Mucosa of descending colon (tissue), 3 donors: ENCODE results near the gene NISCH. TPM values are rescaled to one million over a fixed set of nuclear protein-coding genes. Genes with fewer than 3 reads are reported as not detected.
A peak's percentile ranks its signal among the peaks of the same experiment; 100 is the strongest.
"Not testable (repeated sequence)": the region's sequence is repeated elsewhere in the genome, so short reads cannot be mapped to it uniquely, and the experiment has no call there.

Experiments
- ATAC-seq: fragments of 200-7000 bp; cut with Tn5 transposase; one replicate; pipeline ENCODE4 v1.9.1; 2020; ENCODE audit warnings: mild to moderate bottlenecking, moderate library complexity
- DNase-seq, 3 donors: peaks; one replicate each; pipeline ENCODE4 v3.0.0-alpha.2; 2020
- H3K36me3 ChIP-seq: fragments of 200-600 bp; one replicate; pipeline ENCODE4 v1.8.0; 2021; ENCODE audit warnings: low read depth, mild to moderate bottlenecking
- H3K4me1 ChIP-seq: fragments of 200-600 bp; one replicate; pipeline ENCODE4 v1.8.0; 2021; ENCODE audit warnings: low read depth, mild to moderate bottlenecking
- H3K4me3 ChIP-seq: fragments of 200-600 bp; one replicate; pipeline ENCODE4 v1.8.0; 2021; ENCODE audit warnings: mild to moderate bottlenecking
- H3K9me3 ChIP-seq: fragments of 200-600 bp; one replicate; pipeline ENCODE4 v1.8.0; 2021; ENCODE audit warnings: mild to moderate bottlenecking
- intact Hi-C, 2 donors: fragments of 100-400 bp; cut with DNase I in 1 of 2; cut with micrococcal nuclease in 1 of 2; formaldehyde crosslinking; loops; one replicate each; pipeline versions ENCODE4 v1.11.0 to v1.11.1; 2022; cut with DNase I, micrococcal nuclease
- total RNA-seq, 3 donors: library from RNA; stranded (reverse); fragmentation: NEBNext Ultra II Directional in 2 of 3; extraction: Animal tissue kit (Norgen Biotek cat#: 25700) in 2 of 3; gene quantifications; one replicate each; pipeline versions ENCODE4 v1.2.1 to v1.2.4, GENCODE V29; 2021 to 2023
- TF ChIP-seq, protein P1 (sequence below): fragments of 200-600 bp; IDR thresholded peaks from one replicate; pipeline ENCODE4 v1.8.0; 2022; ENCODE audit warnings: antibody characterized with exemption, mild to moderate bottlenecking
- donor health status: DM: no; HTN: no; CAD: no; lungs with moderate emphysema.
- donor health status: DM: no; HTN: no; CAD: no.
- donor health status: DM: no; HTN: yes; CAD: no.

The NISCH gene
- total RNA-seq, 3 donors from 2014 or later, result 57.6 to 91.0 (median 72.1) TPM

DNA sequence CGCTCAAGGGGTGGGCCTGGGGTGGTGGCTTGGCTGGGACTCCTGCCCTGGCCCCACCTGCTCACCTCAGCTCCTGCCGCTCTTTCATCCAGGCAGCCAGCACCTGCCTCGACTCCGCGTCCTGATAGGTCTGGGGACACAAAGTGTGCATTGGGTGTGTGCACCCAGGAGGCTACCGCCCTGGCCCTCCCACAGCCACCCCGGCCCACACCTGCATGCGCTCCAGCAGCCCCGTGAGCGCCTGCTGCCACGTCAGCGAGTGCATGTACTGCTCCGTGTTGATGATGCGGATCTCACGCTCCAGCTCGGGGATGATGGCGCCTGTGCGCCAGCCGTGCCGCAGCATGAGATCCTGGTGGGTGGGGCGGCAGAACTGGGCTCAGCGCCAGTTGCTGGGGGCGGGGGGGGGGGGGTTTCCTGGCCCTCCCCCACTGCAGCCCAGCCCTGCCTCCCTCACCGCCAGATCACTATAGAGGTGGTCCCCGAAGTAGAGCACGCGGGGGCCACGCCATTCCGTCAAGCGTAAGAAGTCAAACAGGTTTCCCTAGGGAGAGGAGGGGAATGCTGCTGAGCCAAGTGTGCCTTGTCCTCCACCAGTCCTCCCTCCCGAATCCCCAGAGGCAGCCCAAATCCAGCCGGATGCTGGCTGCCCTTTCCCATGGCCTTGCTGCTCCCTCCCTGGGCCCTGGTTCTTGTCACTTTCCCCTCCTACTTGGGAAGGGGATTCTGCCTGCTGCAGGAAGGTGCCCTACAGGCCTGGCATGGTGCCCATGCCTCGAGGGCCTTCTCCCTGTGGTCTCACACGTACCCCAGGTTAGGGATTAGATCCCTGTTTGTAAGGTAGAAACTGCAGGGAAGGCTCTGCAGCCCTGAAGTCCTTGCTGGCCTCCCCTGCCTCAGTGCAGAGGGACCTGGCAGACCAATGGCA, 69.6 kb downstream of the NISCH start:
- no peaks in the 10 kb centered on the region for H3K4me1 ChIP-seq
- H3K36me3 ChIP-seq, result no peaks in the 10 kb centered on the region
- TF ChIP-seq, protein P1, sequence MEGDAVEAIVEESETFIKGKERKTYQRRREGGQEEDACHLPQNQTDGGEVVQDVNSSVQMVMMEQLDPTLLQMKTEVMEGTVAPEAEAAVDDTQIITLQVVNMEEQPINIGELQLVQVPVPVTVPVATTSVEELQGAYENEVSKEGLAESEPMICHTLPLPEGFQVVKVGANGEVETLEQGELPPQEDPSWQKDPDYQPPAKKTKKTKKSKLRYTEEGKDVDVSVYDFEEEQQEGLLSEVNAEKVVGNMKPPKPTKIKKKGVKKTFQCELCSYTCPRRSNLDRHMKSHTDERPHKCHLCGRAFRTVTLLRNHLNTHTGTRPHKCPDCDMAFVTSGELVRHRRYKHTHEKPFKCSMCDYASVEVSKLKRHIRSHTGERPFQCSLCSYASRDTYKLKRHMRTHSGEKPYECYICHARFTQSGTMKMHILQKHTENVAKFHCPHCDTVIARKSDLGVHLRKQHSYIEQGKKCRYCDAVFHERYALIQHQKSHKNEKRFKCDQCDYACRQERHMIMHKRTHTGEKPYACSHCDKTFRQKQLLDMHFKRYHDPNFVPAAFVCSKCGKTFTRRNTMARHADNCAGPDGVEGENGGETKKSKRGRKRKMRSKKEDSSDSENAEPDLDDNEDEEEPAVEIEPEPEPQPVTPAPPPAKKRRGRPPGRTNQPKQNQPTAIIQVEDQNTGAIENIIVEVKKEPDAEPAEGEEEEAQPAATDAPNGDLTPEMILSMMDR, result no peak
- intact Hi-C loops, result no loop called here
- DNase-seq (peak in 2 of 3 donors; percentile 20 to 55), ATAC-seq (no peak)
- H3K9me3 ChIP-seq, result no peaks in the 10 kb centered on the region
- H3K4me3 ChIP-seq, result no peak overlapping the region

- intact Hi-C loops, result no loop called here
- ATAC-seq, result no peak
These were observed 70.5 kb downstream of the NISCH start for GRCh38 chr3:52525680-52526561.

DNA sequence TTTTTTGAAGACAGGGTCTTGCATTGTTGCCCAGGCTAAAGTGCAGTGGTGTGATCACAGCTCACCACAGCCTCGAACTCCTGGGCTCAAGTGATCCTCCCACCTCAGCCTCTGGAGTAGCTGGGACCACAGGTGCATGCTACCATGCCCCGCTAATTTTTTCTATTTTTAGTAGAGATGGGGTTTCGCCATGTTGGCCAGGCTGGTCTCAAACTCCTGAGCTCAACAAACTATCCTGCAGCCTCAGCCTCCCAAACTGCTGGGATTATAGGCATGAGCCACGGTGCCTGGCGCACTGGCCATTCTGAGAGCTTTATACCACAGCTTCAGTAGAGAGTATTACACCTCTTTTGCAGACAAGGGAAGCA, 71.3 kb downstream of the NISCH start:
- DNase-seq, H3K36me3 ChIP-seq, ATAC-seq, H3K4me1 ChIP-seq, H3K9me3 ChIP-seq, intact Hi-C loops, H3K4me3 ChIP-seq: not testable (repeated sequence)

More at GRCh38 chr3:52525680-52526561, 70.5 kb downstream of the NISCH start:
- Histone ChIP-seq H3K4me1 (no peaks in the 10 kb centered on the region), H3K9me3 (no peaks in the 10 kb centered on the region), H3K36me3 (no peaks in the 10 kb centered on the region), H3K4me3 (no peak overlapping the region)
- TF ChIP-seq, protein P1, result no peak
- DNase-seq, result peak in 2 of 3 donors; percentile 9 to 24

DNA sequence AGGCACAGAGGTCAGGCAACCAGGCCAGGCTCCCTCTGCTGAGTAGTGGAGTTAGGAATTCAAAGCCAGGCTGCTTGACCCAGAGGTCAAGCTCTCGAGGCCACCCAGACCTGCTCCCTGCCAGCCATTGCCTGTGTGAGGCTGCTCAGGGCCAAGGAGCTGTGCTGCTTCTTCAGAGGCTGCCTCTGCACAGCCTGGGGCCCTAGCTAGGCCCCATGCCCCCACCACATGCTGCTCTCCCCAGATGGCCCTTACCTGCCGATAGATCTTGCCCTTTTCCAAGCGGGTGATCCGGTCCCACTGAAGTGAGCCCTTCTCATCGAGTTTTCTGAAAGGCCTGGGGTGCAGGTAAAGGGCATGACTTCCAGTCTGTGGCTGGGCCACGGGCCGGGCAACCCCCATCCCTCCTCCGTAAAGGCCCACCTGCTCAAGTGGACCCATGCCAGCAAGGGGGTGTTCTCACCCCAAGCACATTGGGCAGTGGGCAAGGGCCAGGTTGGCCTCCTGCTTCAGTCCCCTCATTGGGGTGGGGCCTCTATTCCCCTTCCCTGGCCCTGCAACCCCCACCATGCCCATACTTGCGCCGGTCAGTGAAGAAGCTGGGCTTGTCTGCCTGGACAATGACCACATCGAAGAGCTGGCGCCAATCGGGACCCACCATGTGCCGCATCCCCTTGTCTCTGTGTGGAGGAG, 71.8 kb downstream of the NISCH start:
- Histone ChIP-seq H3K36me3 (no peaks in the 10 kb centered on the region), H3K4me1 (no peaks in the 10 kb centered on the region), H3K4me3 (no peak overlapping the region), H3K9me3 (no peaks in the 10 kb centered on the region)
- ATAC-seq (no peak), DNase-seq (peak in 2 of 3 donors; percentile 15 to 40)
- TF ChIP-seq, protein P1, result no peak
- intact Hi-C loops, result no loop called here

DNA sequence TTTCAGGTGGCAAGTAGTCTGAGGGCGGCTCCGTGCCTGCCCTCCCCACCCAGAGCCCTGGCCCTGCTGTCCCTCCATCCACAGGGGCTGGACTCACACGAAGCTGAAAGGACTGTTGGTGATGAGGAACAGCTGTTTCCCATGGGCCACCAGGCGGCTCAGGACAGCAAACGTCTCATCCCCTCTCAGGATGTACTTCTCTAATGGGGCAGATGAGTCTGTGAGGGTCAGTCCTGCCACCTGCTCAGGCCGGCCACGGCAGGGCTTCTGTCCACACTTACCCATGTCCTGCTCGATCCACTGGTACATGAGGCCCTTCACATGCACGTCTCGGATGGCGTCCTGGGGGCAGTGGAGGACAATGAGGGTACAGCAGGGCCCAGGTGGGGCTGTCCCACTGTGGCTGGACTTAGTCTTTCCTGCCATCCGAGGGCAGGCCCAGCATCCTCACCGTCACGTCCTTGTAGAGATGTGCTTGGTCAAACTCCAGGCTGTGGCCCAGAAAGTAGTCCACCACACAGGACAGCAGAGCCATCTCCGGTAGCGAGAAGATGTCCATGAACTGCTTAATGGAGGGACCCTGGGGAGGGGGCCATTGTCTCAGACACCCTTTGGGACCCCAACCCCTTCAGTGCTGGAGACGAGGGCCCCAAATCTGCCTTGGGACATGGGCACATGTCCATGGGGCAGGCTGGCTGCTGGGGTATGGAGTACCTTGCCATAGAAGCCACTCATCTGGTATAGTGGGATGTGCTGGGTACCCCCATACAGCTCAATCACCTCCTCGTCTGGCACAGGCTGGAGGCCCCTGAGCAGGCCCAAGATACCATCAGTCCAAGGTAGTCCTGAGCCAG, 72.6 kb downstream of the NISCH start:
- DNase-seq, result peak in 2 of 3 donors; percentile 16 to 40
- no peaks in the 10 kb centered on the region for H3K9me3 ChIP-seq
- intact Hi-C loops, result no loop called here
- H3K4me1 ChIP-seq, result peaks cover 3% of the 10 kb centered on the region
- TF ChIP-seq, protein P1, result no peak
- no peak overlapping the region for H3K4me3 ChIP-seq
- H3K36me3 ChIP-seq, result no peaks in the 10 kb centered on the region
- ATAC-seq, result no peak
